GM03348 (cell line): ENCODE measurements around the gene PICALM.

Source experiments
- DNase-seq: peaks from one replicate; pipeline ENCODE4 v3.0.0; 2012; ENCODE audit warnings: low spot score

The PICALM gene

GRCh38 chr11:86047275-86047991, 21.5 kb downstream of the PICALM start:
- DNase-seq = peak; percentile 36

GRCh38 chr11:86046116-86046515, 22.8 kb downstream of the PICALM start:
- DNase-seq = no peak

GRCh38 chr11:86043765-86044503, 24.9 kb downstream of the PICALM start:
- DNase-seq = no peak

- peak; percentile 80 for DNase-seq
These were observed 26.9 kb downstream of the PICALM start for GRCh38 chr11:86041975-86042378.

GRCh38 chr11:86040919-86041850, 27.7 kb downstream of the PICALM start:
- DNase-seq = no peak

- no peak for DNase-seq
These were observed 29.8 kb downstream of the PICALM start for GRCh38 chr11:86039094-86039493.

GRCh38 chr11:86037743-86038142, 31.1 kb downstream of the PICALM start:
- no peak for DNase-seq

- no peak for DNase-seq
These were observed 33.0 kb downstream of the PICALM start for GRCh38 chr11:86035920-86036319.

- DNase-seq = no peak
These were observed 33.7 kb downstream of the PICALM start for GRCh38 chr11:86035164-86035563.

- DNase-seq = no peak
These were observed 34.2 kb downstream of the PICALM start for GRCh38 chr11:86034710-86035109.

GRCh38 chr11:86021377-86021776, 47.5 kb downstream of the PICALM start:
- no peak for DNase-seq

GRCh38 chr11:86018249-86018648, 50.6 kb downstream of the PICALM start:
- no peak for DNase-seq

GRCh38 chr11:86016451-86016850, 52.4 kb downstream of the PICALM start:
- no peak for DNase-seq

GRCh38 chr11:86015699-86016098, 53.2 kb downstream of the PICALM start:
- DNase-seq = no peak

GRCh38 chr11:86014221-86014620, 54.7 kb downstream of the PICALM start:
- DNase-seq = no peak

GRCh38 chr11:86013713-86014112, 55.2 kb downstream of the PICALM start:
- no peak for DNase-seq

GRCh38 chr11:86011175-86011574, 57.7 kb downstream of the PICALM start:
- no peak for DNase-seq

- DNase-seq = no peak
These were observed 65.2 kb downstream of the PICALM start for GRCh38 chr11:86003654-86004053.

- DNase-seq = no peak
These were observed 66.5 kb downstream of the PICALM start for GRCh38 chr11:86002431-86002830.

- no peak for DNase-seq
These were observed 77.4 kb downstream of the PICALM start for GRCh38 chr11:85991508-85991907.

GRCh38 chr11:85989746-85990145, 79.1 kb downstream of the PICALM start:
- DNase-seq = no peak

GRCh38 chr11:85988780-85989179, 80.1 kb downstream of the PICALM start:
- no peak for DNase-seq

- DNase-seq = no peak
These were observed 91.1 kb downstream of the PICALM start for GRCh38 chr11:85977751-85978160.
